ENCODE data around the gene CST3.

- TF ChIP-seq POLR2A (IDR thresholded peaks at IDR 0.05) (no peak), POLR2AphosphoS5 (IDR thresholded peaks at IDR 0.05) (no peak)
- TF ChIP-seq, protein P1, sequence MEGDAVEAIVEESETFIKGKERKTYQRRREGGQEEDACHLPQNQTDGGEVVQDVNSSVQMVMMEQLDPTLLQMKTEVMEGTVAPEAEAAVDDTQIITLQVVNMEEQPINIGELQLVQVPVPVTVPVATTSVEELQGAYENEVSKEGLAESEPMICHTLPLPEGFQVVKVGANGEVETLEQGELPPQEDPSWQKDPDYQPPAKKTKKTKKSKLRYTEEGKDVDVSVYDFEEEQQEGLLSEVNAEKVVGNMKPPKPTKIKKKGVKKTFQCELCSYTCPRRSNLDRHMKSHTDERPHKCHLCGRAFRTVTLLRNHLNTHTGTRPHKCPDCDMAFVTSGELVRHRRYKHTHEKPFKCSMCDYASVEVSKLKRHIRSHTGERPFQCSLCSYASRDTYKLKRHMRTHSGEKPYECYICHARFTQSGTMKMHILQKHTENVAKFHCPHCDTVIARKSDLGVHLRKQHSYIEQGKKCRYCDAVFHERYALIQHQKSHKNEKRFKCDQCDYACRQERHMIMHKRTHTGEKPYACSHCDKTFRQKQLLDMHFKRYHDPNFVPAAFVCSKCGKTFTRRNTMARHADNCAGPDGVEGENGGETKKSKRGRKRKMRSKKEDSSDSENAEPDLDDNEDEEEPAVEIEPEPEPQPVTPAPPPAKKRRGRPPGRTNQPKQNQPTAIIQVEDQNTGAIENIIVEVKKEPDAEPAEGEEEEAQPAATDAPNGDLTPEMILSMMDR (IDR thresholded peaks at IDR 0.05) = no peak
These were observed 4.8 kb downstream of the CST3 start for GRCh38 chr20:23632711-23633573.

Measured in gastroesophageal sphincter (tissue), 3 donors.